PC-9 (cell line): Measurements from ENCODE around the gene OIP5.

Source experiments
- EZH2 ChIP-seq: fragments of 200-600 bp; sonication (generic); IDR thresholded peaks from 2 replicates; pipeline ENCODE4 v1.8.0; 2017; ENCODE audit warnings: antibody characterized with exemption, low read depth
- TF ChIP-seq, protein P1 (sequence below): fragments of 200-600 bp; sonication (generic); conservative IDR thresholded peaks from 2 replicates; pipeline ENCODE4 v1.6.1; 2017; ENCODE audit warnings: mixed run types, antibody characterized with exemption, mild to moderate bottlenecking, moderate library complexity

DNA sequence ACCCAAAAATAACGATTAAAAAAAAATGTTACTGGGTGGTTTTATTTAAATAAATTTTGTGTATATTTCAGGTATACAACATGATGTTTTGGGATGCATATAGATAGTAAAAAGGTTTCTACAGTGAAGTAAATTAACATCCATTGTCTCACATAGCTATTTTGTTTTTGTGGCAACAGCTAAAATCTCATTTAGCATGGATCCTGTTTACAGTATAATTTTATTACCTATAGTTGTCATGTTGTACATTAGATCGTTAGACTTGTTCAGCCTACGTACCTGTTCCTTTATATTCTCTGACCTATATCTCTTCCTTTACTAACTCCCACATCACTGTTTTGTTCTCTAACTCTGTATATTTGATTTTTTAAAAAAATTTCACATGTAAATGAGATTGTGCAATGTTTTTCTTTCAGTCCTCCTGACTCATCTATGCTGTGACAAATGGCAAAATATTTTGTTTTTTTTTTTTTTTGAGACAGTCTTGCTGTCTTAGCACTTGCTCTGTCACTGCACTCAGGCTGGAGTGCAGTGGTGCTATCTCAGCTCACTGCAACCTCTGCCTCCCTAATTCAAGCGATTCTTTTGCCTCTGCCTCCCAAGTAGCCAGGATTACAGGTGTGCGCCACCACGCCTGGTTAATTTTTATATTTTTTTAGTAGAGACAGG is 45.6 kb downstream of the OIP5 start:
- no peak for TF ChIP-seq EZH2
- TF ChIP-seq, protein P1, sequence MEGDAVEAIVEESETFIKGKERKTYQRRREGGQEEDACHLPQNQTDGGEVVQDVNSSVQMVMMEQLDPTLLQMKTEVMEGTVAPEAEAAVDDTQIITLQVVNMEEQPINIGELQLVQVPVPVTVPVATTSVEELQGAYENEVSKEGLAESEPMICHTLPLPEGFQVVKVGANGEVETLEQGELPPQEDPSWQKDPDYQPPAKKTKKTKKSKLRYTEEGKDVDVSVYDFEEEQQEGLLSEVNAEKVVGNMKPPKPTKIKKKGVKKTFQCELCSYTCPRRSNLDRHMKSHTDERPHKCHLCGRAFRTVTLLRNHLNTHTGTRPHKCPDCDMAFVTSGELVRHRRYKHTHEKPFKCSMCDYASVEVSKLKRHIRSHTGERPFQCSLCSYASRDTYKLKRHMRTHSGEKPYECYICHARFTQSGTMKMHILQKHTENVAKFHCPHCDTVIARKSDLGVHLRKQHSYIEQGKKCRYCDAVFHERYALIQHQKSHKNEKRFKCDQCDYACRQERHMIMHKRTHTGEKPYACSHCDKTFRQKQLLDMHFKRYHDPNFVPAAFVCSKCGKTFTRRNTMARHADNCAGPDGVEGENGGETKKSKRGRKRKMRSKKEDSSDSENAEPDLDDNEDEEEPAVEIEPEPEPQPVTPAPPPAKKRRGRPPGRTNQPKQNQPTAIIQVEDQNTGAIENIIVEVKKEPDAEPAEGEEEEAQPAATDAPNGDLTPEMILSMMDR, result no peak
